ENCODE results near the gene GPSM3. TPM values are rescaled to one million over a fixed set of nuclear protein-coding genes. Genes with fewer than 3 reads are reported as not detected.

GPSM3 gene
- total RNA-seq, 1 experiment from 2014 or later = 10.4 TPM

DNA sequence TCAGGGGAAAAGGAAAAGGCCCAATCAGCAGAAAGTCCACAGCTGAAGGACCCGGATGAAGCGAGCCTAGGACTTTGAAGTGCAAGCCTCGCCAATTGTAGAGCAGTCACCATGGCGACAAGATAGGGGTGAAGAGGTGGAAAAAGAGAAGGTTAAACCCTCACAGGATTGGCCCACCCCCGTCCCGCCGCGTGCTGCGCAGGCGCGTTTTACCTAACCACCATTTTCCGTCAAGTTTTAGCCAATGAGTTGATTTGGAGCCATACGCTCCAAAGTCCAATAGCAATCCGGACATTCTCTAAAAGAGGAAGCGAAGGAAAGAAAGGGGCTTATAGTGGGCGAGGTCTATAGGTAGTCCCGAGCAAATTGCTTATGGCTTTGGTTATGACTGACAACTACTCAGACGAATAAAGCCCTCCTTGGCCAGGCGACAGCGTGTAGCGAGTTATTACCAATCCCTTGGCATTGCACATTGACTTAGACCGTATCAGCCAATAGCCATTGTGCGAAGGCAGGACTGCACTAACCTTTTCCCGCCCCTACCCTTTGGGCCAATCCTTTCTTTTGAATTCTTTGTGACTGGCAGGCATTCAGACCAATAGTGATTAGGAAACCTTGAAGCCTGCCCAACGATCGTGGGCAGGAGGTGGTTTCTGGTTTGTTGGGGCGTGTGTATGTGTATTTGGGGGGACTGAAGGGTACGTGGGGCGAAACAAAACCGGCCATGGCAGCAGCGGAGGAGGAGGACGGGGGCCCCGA, 14.5 kb downstream of the GPSM3 start, which contains the start of gene RNF5:
TSS of gene RNF5 (plus strand) at position 618 of the 759 bp plus-strand sequence. CDS start at position 725, 107 bp downstream.
- Histone ChIP-seq H4K20me1 (ENCODE audit: insufficient read depth) (no peaks in the 10 kb centered on the region), H3K36me3 (ENCODE audit: low read depth) (no peaks in the 10 kb centered on the region), H3K9me2 (ENCODE audit: insufficient read depth) (no peaks in the 10 kb centered on the region), H3K4me3 (peak within 1 kb of the TSS; percentile 98), H3K27ac (peak within 1 kb of the TSS; percentile 86), H3K4me2 (peak within 1 kb of the TSS; percentile 83), H3K4me1 (replicated peaks; ENCODE audit: insufficient read depth) (peaks cover 29% of the 10 kb centered on the region), H3K27me3 (ENCODE audit: insufficient read depth, low read depth) (no peaks in the 10 kb centered on the region), H2AFZ (peak within 1 kb of the TSS; percentile 76), H3F3A (ENCODE audit: insufficient read depth, low read depth) (peaks cover 15% of the 10 kb centered on the region; the same call in 1 of the 2 replicates), H3K9me3 (ENCODE audit: insufficient read depth, low read depth) (no peaks in the 10 kb centered on the region), H3K79me2 (ENCODE audit: low read depth) (peaks cover 29% of the 10 kb centered on the region)
- BruUV-seq (replicated peaks) = no TSS peak
- CTCF ChIA-PET = interaction anchor here (0.9 kb wide), 1 partner anchor 13 kb away, joined by 4 read pairs; the partner anchor contains the start of gene PBX2
- intact Hi-C loops (cut with micrococcal nuclease; ENCODE audit: unreplicated experiment) = loop anchor here (1.0 to 10.0 kb wide), 5 partner anchors 12 to 513 kb away; partner anchors contain the start of genes C6orf47, CSNK2B, FKBPL and GPANK1
- POLR2A ChIA-PET (ENCODE audit: unreplicated experiment) = interaction anchor here (0.6 to 1.1 kb wide), 6 partner anchors 12 to 611 kb away, joined by 5 to 9 read pairs (median 6); partner anchors contain the start of genes DXO and PBX2
- no peak for TF ChIP-seq EZH2 (IDR thresholded peaks at IDR 0.05; ENCODE audit: low read depth)
- TF ChIP-seq, protein P1, sequence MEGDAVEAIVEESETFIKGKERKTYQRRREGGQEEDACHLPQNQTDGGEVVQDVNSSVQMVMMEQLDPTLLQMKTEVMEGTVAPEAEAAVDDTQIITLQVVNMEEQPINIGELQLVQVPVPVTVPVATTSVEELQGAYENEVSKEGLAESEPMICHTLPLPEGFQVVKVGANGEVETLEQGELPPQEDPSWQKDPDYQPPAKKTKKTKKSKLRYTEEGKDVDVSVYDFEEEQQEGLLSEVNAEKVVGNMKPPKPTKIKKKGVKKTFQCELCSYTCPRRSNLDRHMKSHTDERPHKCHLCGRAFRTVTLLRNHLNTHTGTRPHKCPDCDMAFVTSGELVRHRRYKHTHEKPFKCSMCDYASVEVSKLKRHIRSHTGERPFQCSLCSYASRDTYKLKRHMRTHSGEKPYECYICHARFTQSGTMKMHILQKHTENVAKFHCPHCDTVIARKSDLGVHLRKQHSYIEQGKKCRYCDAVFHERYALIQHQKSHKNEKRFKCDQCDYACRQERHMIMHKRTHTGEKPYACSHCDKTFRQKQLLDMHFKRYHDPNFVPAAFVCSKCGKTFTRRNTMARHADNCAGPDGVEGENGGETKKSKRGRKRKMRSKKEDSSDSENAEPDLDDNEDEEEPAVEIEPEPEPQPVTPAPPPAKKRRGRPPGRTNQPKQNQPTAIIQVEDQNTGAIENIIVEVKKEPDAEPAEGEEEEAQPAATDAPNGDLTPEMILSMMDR (conservative IDR thresholded peaks at IDR 0.05) = no peak
- peak; percentile 91 to 99 for DNase-seq

DNA sequence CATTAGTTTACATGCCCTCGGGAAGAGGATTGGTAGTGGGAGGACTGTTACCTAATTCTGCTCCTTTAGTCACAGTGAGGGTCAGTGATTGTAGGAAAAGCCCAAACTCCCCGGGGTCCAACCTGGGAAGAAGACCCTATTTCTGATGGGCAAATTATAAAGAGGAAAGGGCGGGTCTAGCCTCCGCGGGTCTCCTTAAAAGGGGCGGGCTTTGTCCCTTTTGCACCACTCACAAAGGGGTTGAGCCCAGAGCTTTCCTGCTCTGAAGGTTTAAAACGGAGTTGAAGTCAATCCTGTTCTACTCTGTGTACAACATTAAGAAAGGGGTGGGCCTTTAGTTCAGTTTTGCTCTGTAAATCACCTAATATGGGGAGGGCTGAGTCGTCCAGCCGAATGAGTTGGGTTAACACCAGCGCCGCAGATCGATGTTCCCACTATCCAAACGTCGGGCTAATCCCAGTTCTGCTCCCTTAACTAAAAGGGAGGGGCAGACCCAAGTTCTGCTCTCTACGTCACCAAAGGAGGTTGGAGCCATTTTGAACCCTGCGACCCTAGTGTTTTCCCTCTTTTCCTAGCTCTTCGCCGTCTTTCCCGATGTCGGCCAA, 15.2 kb downstream of the GPSM3 start:
- ChIA-PET POLR2A (ENCODE audit: unreplicated experiment) (interaction anchor here (0.6 to 1.1 kb wide), 6 partner anchors 13 to 612 kb away, joined by 5 to 9 read pairs (median 6); partner anchors contain the start of genes DXO and PBX2), CTCF (interaction anchor here (0.9 kb wide), 1 partner anchor 13 kb away, joined by 4 read pairs; the partner anchor contains the start of gene PBX2)
- peak in 1 of 2 experiments; percentile 48 for DNase-seq
- H3F3A ChIP-seq (ENCODE audit: insufficient read depth, low read depth) = peaks cover 15% of the 10 kb centered on the region; the same call in 1 of the 2 replicates
- no peaks in the 10 kb centered on the region for H3K9me3 ChIP-seq (ENCODE audit: insufficient read depth, low read depth)
- peaks cover 31% of the 10 kb centered on the region for H3K4me1 ChIP-seq (replicated peaks; ENCODE audit: insufficient read depth)
- H3K9me2 ChIP-seq (ENCODE audit: insufficient read depth) = no peaks in the 10 kb centered on the region
- peak overlapping the region; percentile 98; the same call in 1 of the 2 replicates for H3K4me3 ChIP-seq
- H3K4me2 ChIP-seq = peak overlapping the region; percentile 83
- TF ChIP-seq EZH2 (IDR thresholded peaks at IDR 0.05; ENCODE audit: low read depth) = no peak
- TF ChIP-seq, protein P1 (conservative IDR thresholded peaks at IDR 0.05) = no peak
- no peaks in the 10 kb centered on the region for H3K27me3 ChIP-seq (ENCODE audit: insufficient read depth, low read depth)
- H3K36me3 ChIP-seq (ENCODE audit: low read depth) = no peaks in the 10 kb centered on the region
- H2AFZ ChIP-seq = peak overlapping the region; percentile 76
- no peaks in the 10 kb centered on the region for H4K20me1 ChIP-seq (ENCODE audit: insufficient read depth)
- intact Hi-C loops (cut with micrococcal nuclease; ENCODE audit: unreplicated experiment) = loop anchor here (1.0 to 10.0 kb wide), 3 partner anchors 22 to 512 kb away; partner anchors contain the start of genes C6orf47, CSNK2B, FKBPL and GPANK1
- peaks cover 29% of the 10 kb centered on the region for H3K79me2 ChIP-seq (ENCODE audit: low read depth)
- BruUV-seq (replicated peaks) = TSS peak; percentile 64
- peak overlapping the region; percentile 86 for H3K27ac ChIP-seq

All from PC-9 (cell line).